Measurements from ENCODE around the gene SPOCD1.

DNA sequence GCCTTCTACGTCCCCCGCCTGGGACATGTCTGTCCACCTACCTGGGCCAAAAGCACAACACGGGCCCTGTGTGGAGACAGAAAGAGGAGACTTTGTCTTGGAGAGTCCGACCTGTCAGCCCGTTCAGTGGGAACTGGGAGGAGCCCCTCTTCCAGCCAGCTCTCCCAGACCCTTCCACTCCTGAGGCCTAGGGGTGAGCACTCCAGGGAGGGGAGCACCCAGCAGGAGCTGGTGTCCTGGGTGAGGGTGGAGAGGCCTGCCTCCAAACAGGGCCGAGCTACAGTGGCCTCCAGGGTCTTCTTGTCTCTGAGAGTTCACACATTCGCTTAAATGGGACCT lies 546 bp downstream of the SPOCD1 start:
- TF ChIP-seq, protein P1, sequence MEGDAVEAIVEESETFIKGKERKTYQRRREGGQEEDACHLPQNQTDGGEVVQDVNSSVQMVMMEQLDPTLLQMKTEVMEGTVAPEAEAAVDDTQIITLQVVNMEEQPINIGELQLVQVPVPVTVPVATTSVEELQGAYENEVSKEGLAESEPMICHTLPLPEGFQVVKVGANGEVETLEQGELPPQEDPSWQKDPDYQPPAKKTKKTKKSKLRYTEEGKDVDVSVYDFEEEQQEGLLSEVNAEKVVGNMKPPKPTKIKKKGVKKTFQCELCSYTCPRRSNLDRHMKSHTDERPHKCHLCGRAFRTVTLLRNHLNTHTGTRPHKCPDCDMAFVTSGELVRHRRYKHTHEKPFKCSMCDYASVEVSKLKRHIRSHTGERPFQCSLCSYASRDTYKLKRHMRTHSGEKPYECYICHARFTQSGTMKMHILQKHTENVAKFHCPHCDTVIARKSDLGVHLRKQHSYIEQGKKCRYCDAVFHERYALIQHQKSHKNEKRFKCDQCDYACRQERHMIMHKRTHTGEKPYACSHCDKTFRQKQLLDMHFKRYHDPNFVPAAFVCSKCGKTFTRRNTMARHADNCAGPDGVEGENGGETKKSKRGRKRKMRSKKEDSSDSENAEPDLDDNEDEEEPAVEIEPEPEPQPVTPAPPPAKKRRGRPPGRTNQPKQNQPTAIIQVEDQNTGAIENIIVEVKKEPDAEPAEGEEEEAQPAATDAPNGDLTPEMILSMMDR (IDR thresholded peaks at IDR 0.05): no peak
- TF ChIP-seq CBX8 (IDR thresholded peaks at IDR 0.05) (no peak), KDM1A (IDR thresholded peaks at IDR 0.05; ENCODE audit: low read depth) (no peak), SMC3 (IDR thresholded peaks at IDR 0.05) (no peak), JUNB (IDR thresholded peaks at IDR 0.05) (no peak)
- TF ChIP-seq, protein P2, sequence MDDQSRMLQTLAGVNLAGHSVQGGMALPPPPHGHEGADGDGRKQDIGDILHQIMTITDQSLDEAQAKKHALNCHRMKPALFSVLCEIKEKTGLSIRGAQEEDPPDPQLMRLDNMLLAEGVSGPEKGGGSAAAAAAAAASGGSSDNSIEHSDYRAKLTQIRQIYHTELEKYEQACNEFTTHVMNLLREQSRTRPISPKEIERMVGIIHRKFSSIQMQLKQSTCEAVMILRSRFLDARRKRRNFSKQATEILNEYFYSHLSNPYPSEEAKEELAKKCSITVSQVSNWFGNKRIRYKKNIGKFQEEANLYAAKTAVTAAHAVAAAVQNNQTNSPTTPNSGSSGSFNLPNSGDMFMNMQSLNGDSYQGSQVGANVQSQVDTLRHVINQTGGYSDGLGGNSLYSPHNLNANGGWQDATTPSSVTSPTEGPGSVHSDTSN (IDR thresholded peaks at IDR 0.05): no peak
